Gastrocnemius medialis (tissue), 4 donors: ENCODE data around the gene CRYBG1.

ENCODE experiments used
- POLR2A ChIP-seq, 2 donors: fragments of 450-650 bp; IDR thresholded peaks; one replicate each; pipeline ENCODE4 v1.6.1; 2017; ENCODE audit warnings: antibody characterized with exemption in 2 of 2, mild to moderate bottlenecking in 2 of 2, moderate library complexity in 2 of 2
- TF ChIP-seq, protein P1 (sequence below), 5 experiments: fragments of 450-650 bp in 3 of 5; fragments of 200-600 bp in 2 of 5; sonication (generic) in 2 of 5; IDR thresholded peaks in 4 of 5; conservative IDR thresholded peaks in 1 of 5; 1 replicate in 4 of 5; 2 replicates in 1 of 5; pipeline ENCODE4 v1.5.1; 2016 to 2019; ENCODE audit warnings: antibody characterized with exemption in 5 of 5, mild to moderate bottlenecking in 3 of 5, moderate library complexity in 3 of 5

- TF ChIP-seq POLR2A (IDR thresholded peaks at IDR 0.05): no peak
- TF ChIP-seq, protein P1, sequence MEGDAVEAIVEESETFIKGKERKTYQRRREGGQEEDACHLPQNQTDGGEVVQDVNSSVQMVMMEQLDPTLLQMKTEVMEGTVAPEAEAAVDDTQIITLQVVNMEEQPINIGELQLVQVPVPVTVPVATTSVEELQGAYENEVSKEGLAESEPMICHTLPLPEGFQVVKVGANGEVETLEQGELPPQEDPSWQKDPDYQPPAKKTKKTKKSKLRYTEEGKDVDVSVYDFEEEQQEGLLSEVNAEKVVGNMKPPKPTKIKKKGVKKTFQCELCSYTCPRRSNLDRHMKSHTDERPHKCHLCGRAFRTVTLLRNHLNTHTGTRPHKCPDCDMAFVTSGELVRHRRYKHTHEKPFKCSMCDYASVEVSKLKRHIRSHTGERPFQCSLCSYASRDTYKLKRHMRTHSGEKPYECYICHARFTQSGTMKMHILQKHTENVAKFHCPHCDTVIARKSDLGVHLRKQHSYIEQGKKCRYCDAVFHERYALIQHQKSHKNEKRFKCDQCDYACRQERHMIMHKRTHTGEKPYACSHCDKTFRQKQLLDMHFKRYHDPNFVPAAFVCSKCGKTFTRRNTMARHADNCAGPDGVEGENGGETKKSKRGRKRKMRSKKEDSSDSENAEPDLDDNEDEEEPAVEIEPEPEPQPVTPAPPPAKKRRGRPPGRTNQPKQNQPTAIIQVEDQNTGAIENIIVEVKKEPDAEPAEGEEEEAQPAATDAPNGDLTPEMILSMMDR (IDR thresholded peaks at IDR 0.05 in 4 of 5, conservative IDR thresholded peaks at IDR 0.05 in 1 of 5): no peak
These were observed 59.5 kb downstream of the CRYBG1 start for GRCh38 chr6:106419900-106420613.
